Measurements from ENCODE around the gene SIRT2. TPM values are rescaled to one million over a fixed set of nuclear protein-coding genes. Genes with fewer than 3 reads are reported as not detected.
A peak's percentile ranks its signal among the peaks of the same experiment; 100 is the strongest.

Gene SIRT2
- total and polyA plus RNA-seq, 2 donors (not counting 1 experiment from before 2014, with no cell fraction given), result 42.4 to 65.9 TPM

GRCh38 chr19:38877781-38878574 is 21.4 kb downstream of the SIRT2 start, which contains the start of gene RINL:
RINL (minus strand) TSS chr19:38878275; CDS start chr19:38876742, 1,533 bp downstream.
- Histone ChIP-seq H3K9ac (ENCODE audit: low read length) (peak within 1 kb of the TSS; percentile 70), H3K36me3 (replicated peaks in 1 of 2; ENCODE audit: control extremely low read depth in 1 of 2, control insufficient read depth in 1 of 2, extremely low read depth in 1 of 2, insufficient read depth in 2 of 2, low read length in 1 of 2) (peaks cover 0 to 15% of the 10 kb centered on the region in 2 experiments), H3K27me3 (replicated peaks in 1 of 4; ENCODE audit: control extremely low read depth in 1 of 4, control insufficient read depth in 3 of 4, insufficient read depth in 4 of 4, low read length in 3 of 4) (no peaks in the 10 kb centered on the region), H3K4me3 (ENCODE audit: control extremely low read depth in 1 of 5, extremely low read depth in 1 of 5, insufficient read depth in 1 of 5, low read depth in 2 of 5, low read length in 4 of 5) (peak within 1 kb of the TSS; percentile 36 to 73 (median 46)), H3K4me1 (ENCODE audit: control insufficient read depth in 2 of 2, insufficient read depth in 2 of 2, low read length in 2 of 2) (peaks cover 31 to 37% of the 10 kb centered on the region in 2 donors), H2AFZ (ENCODE audit: insufficient read depth, low read depth, low read length, poor library complexity, severe bottlenecking) (peak within 1 kb of the TSS; percentile 86), H3K4me2 (replicated peaks; ENCODE audit: low read depth, low read length, poor library complexity, severe bottlenecking) (peak within 1 kb of the TSS; percentile 92), H3K79me2 (ENCODE audit: control insufficient read depth, insufficient read depth, low read length) (peaks cover 8% of the 10 kb centered on the region), H3K9me3 (ENCODE audit: control extremely low read depth in 1 of 3, control insufficient read depth in 2 of 3, insufficient read depth in 1 of 3, low read length in 2 of 3) (no peaks in the 10 kb centered on the region), H3K27ac (ENCODE audit: low read length in 2 of 2) (peak within 1 kb of the TSS; percentile 94 to 98), H4K20me1 (ENCODE audit: control insufficient read depth, insufficient read depth, low read length, poor library complexity, severe bottlenecking) (no peaks in the 10 kb centered on the region)
- no peak for TF ChIP-seq EZH2 (IDR thresholded peaks at IDR 0.05; ENCODE audit: borderline replicate concordance, insufficient read depth, low read depth, low read length, poor library complexity, severe bottlenecking)
- no peak for TF ChIP-seq CTCF (IDR thresholded peaks at IDR 0.05)
- ChIA-PET CTCF (interaction anchor here (1.0 to 5.8 kb wide), 12 partner anchors 9 to 475 kb away, joined by 3 to 43 read pairs (median 8); partner anchors contain the start of genes ECH1 and FAM98C), POLR2A (interaction anchor here (0.6 to 4.2 kb wide), 14 partner anchors 8 to 1544 kb away, joined by 3 to 24 read pairs (median 5); partner anchors contain the start of genes HNRNPL and MAP4K1)
- no peaks in the 10 kb centered on the region for H3K9me3 Mint-ChIP-seq (ENCODE audit: insufficient read depth)
- peak; percentile 93 for ATAC-seq (ENCODE audit: low read depth)
- H3K27me3 Mint-ChIP-seq, result no peaks in the 10 kb centered on the region
- 0% methylated on average over 5 of the region's 11 CpGs for WGBS (ENCODE audit: insufficient coverage)
- peak within 1 kb of the TSS; percentile 94 for H3K4me3 Mint-ChIP-seq
- intact Hi-C loops (cut with micrococcal nuclease), result loop anchor here (1.0 to 2.0 kb wide), 4 partner anchors 8 to 21 kb away; partner anchors contain the start of genes NFKBIB and SIRT2
- H3K4me1 Mint-ChIP-seq, result peaks cover 41% of the 10 kb centered on the region
- peak; percentile 85 for DNase-seq
- peak within 1 kb of the TSS; percentile 100 for H3K27ac Mint-ChIP-seq
